Immature natural killer cell (primary cell): Measurements from ENCODE around the gene CCDC12. TPM values are rescaled to one million over a fixed set of nuclear protein-coding genes. Genes with fewer than 3 reads are reported as not detected.

Experiments
- DNase-seq, 3 donors: peaks; one replicate each; pipeline ENCODE4 v3.0.0; 2022; ENCODE audit warnings: mixed read lengths in 1 of 3
- H3K27ac Mint-ChIP-seq, 6 donors: one replicate each; pipeline ENCODE4 v1.8.0; 2020; ENCODE audit warnings: mixed read lengths in 6 of 6, mild to moderate bottlenecking in 5 of 6, inconsistent platforms in 4 of 6, moderate library complexity in 3 of 6
- H3K27me3 Mint-ChIP-seq, 3 donors: one replicate each; pipeline ENCODE4 v1.8.0; 2020 to 2021; ENCODE audit warnings: low read depth in 3 of 3, mild to moderate bottlenecking in 3 of 3, mixed read lengths in 3 of 3, moderate library complexity in 3 of 3, inconsistent platforms in 1 of 3
- H3K36me3 Mint-ChIP-seq, 3 donors: one replicate each; pipeline ENCODE4 v1.8.0; 2020; ENCODE audit warnings: mixed read lengths in 3 of 3, inconsistent platforms in 2 of 3, mild to moderate bottlenecking in 2 of 3
- H3K4me1 Mint-ChIP-seq, 2 donors: one replicate each; pipeline ENCODE4 v1.8.0; 2020; ENCODE audit warnings: inconsistent platforms in 2 of 2, mild to moderate bottlenecking in 2 of 2, mixed read lengths in 2 of 2, moderate library complexity in 1 of 2
- H3K4me3 Mint-ChIP-seq, 5 donors: one replicate each; pipeline ENCODE4 v1.8.0; 2020; ENCODE audit warnings: mild to moderate bottlenecking in 5 of 5, mixed read lengths in 5 of 5, inconsistent platforms in 3 of 5, moderate library complexity in 3 of 5
- H3K9me3 Mint-ChIP-seq, 6 donors: one replicate each; pipeline ENCODE4 v1.8.0; 2020; ENCODE audit warnings: mild to moderate bottlenecking in 6 of 6, mixed read lengths in 6 of 6, inconsistent platforms in 4 of 6, moderate library complexity in 3 of 6
- polyA plus RNA-seq, 3 donors: library from polyadenylated mRNA; unstranded; fragments of 300-500 nt; fragmentation: Illumina TruSeq; gene quantifications; one replicate each; pipeline ENCODE4 v1.2.3, GENCODE V29; 2021

Gene CCDC12
- 100 to 1,000 TPM; 114 to 174 (median 129) TPM for polyA plus RNA-seq

GRCh38 chr3:46976326-46977190, at the start of gene CCDC12:
CCDC12 (minus strand) TSS chr3:46976745; CDS start chr3:46976732, 13 bp downstream.
- peaks cover 0 to 5% (median 0%) of the 10 kb centered on the region in 3 donors for H3K36me3 Mint-ChIP-seq
- peaks cover 6 to 16% (median 11%) of the 10 kb centered on the region in 3 donors for H3K27me3 Mint-ChIP-seq
- peak; percentile 96 to 97 (median 96) for DNase-seq
- H3K4me1 Mint-ChIP-seq: peaks cover 75% of the 10 kb centered on the region in 2 donors
- H3K27ac Mint-ChIP-seq: peak within 1 kb of the TSS; percentile 93 to 100 (median 98)
- H3K9me3 Mint-ChIP-seq: no peaks in the 10 kb centered on the region
- H3K4me3 Mint-ChIP-seq: peak within 1 kb of the TSS; percentile 96 to 100 (median 99)

DNA sequence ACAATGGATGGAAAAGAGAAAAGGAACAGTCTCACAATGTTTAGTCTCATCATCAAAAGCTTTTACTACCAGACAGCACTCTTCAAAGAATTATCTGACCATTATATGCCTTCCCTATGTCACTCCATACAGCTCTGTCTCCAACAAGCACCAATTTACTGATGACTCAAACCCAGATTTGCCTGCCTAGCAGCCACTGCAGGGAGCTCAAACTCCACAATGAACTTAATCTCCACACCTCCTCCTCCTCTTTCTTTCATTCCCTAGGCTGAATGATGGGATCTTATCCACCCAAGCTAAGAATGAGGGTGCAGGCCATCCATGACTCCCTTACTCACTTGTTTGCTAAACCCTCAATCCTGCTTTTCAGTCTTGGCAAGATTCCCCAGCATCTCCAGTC, 48.4 kb upstream of the CCDC12 start:
- H3K27me3 Mint-ChIP-seq: peaks cover 0 to 7% (median 0%) of the 10 kb centered on the region in 3 donors
- no peak for DNase-seq
- peaks cover 17 to 31% of the 10 kb centered on the region in 2 donors for H3K4me1 Mint-ChIP-seq
- no peaks in the 10 kb centered on the region for H3K9me3 Mint-ChIP-seq
- no peak overlapping the region for H3K4me3 Mint-ChIP-seq
- H3K27ac Mint-ChIP-seq: peak overlapping the region in 2 of 6 donors; percentile 2 to 42
- H3K36me3 Mint-ChIP-seq: peaks cover 0 to 21% (median 2%) of the 10 kb centered on the region in 3 donors

DNA sequence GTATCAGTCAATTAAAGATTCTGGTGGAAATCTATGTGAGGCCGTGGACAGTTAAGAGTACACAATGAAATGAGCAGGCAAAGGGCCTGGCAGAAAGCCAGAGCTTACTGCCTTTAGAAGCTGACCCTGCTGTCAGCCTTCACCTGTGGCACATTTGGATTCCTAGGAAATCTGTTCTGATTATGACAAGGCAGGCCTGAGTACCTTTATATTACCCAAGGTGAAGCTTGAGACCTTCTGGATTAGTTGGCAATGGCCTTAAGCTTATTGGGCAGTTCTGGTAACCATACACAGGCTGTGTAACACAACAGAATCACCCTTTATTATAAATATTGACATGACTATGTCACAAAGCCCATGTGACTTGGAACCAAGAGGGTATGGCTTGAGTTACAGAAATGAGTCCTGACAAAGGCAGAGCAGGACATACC, 46.1 kb upstream of the CCDC12 start:
- DNase-seq: no peak
- Mint-ChIP-seq H3K4me1 (peaks cover 35 to 53% of the 10 kb centered on the region in 2 donors), H3K27me3 (peaks cover 0 to 8% (median 0%) of the 10 kb centered on the region in 3 donors), H3K36me3 (peaks cover 0 to 19% (median 3%) of the 10 kb centered on the region in 3 donors), H3K27ac (peak overlapping the region in 1 of 6 donors; percentile 36), H3K9me3 (no peaks in the 10 kb centered on the region), H3K4me3 (no peak overlapping the region)

DNA sequence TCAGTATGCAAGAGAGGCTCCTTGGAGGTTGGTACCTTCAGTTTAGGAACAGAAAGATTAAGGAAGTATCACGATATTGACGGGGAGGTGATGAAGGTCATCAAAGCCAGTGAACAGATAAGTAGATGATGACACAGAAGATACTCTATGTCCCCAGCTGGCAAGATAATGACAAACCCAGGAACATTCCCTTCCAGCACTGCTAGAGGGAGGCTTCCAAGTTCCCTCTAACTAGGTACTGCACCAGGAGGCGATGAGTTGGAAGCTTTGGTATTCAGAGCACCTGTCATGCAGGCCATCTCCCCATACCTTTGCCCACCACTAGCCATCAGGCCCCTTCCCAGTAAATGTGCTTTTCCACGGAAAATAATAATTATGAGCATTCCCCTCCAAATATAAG, 43.8 kb upstream of the CCDC12 start:
- Mint-ChIP-seq H3K9me3 (no peaks in the 10 kb centered on the region), H3K4me3 (no peak overlapping the region), H3K36me3 (peaks cover 0 to 11% (median 3%) of the 10 kb centered on the region in 3 donors), H3K27ac (peak overlapping the region in 4 of 6 donors; percentile 47 to 65 (median 60)), H3K27me3 (peaks cover 0 to 10% (median 0%) of the 10 kb centered on the region in 3 donors), H3K4me1 (peaks cover 50 to 65% of the 10 kb centered on the region in 2 donors)
- DNase-seq: no peak

- Mint-ChIP-seq H3K27ac (peak overlapping the region; percentile 40 to 85 (median 60)), H3K4me1 (peaks cover 49 to 58% of the 10 kb centered on the region in 2 donors), H3K9me3 (no peaks in the 10 kb centered on the region), H3K27me3 (peaks cover 0 to 11% (median 0%) of the 10 kb centered on the region in 3 donors), H3K36me3 (peaks cover 0 to 11% (median 3%) of the 10 kb centered on the region in 3 donors), H3K4me3 (no peak overlapping the region)
- no peak for DNase-seq
Measured at GRCh38 chr3:47019201-47019600, 42.7 kb upstream of the CCDC12 start.

GRCh38 chr3:47018269-47018611, 41.7 kb upstream of the CCDC12 start:
- peak overlapping the region; percentile 65 to 97 (median 88) for H3K27ac Mint-ChIP-seq
- no peak for DNase-seq
- H3K36me3 Mint-ChIP-seq: peaks cover 0 to 11% (median 3%) of the 10 kb centered on the region in 3 donors
- H3K27me3 Mint-ChIP-seq: peaks cover 0 to 11% (median 1%) of the 10 kb centered on the region in 3 donors
- peaks cover 50 to 58% of the 10 kb centered on the region in 2 donors for H3K4me1 Mint-ChIP-seq
- no peak overlapping the region for H3K4me3 Mint-ChIP-seq
- H3K9me3 Mint-ChIP-seq: no peaks in the 10 kb centered on the region

- Mint-ChIP-seq H3K27me3 (peaks cover 0 to 11% (median 1%) of the 10 kb centered on the region in 3 donors), H3K36me3 (peaks cover 0 to 11% (median 3%) of the 10 kb centered on the region in 3 donors), H3K4me3 (peak overlapping the region in 4 of 5 donors; percentile 24 to 70 (median 50)), H3K27ac (peak overlapping the region; percentile 65 to 97 (median 88)), H3K9me3 (no peaks in the 10 kb centered on the region), H3K4me1 (peaks cover 50 to 58% of the 10 kb centered on the region in 2 donors)
- DNase-seq: no peak
Measured at GRCh38 chr3:47017504-47018268, 41.1 kb upstream of the CCDC12 start.

GRCh38 chr3:47016934-47017435, 40.4 kb upstream of the CCDC12 start:
- Mint-ChIP-seq H3K4me3 (peak overlapping the region; percentile 21 to 70 (median 49)), H3K4me1 (peaks cover 48 to 58% of the 10 kb centered on the region in 2 donors), H3K9me3 (no peaks in the 10 kb centered on the region), H3K36me3 (peaks cover 0 to 11% (median 3%) of the 10 kb centered on the region in 3 donors), H3K27ac (peak overlapping the region; percentile 65 to 97 (median 88)), H3K27me3 (peaks cover 0 to 11% (median 1%) of the 10 kb centered on the region in 3 donors)
- DNase-seq: peak; percentile 68 to 70 (median 69)

GRCh38 chr3:47016086-47016933, 39.8 kb upstream of the CCDC12 start:
- Mint-ChIP-seq H3K27me3 (peaks cover 0 to 11% (median 1%) of the 10 kb centered on the region in 3 donors), H3K4me1 (peaks cover 51 to 58% of the 10 kb centered on the region in 2 donors), H3K9me3 (no peaks in the 10 kb centered on the region), H3K36me3 (peaks cover 0 to 11% (median 3%) of the 10 kb centered on the region in 3 donors), H3K4me3 (peak overlapping the region in 4 of 5 donors; percentile 21 to 70 (median 52)), H3K27ac (peak overlapping the region; percentile 65 to 97 (median 88))
- DNase-seq: no peak

GRCh38 chr3:47015151-47015550, 38.6 kb upstream of the CCDC12 start:
- no peak for DNase-seq
- peaks cover 0 to 9% (median 2%) of the 10 kb centered on the region in 3 donors for H3K27me3 Mint-ChIP-seq
- H3K27ac Mint-ChIP-seq: peak overlapping the region; percentile 13 to 79 (median 58)
- no peak overlapping the region for H3K4me3 Mint-ChIP-seq
- peaks cover 0 to 11% (median 3%) of the 10 kb centered on the region in 3 donors for H3K36me3 Mint-ChIP-seq
- no peaks in the 10 kb centered on the region for H3K9me3 Mint-ChIP-seq
- H3K4me1 Mint-ChIP-seq: peaks cover 58 to 61% of the 10 kb centered on the region in 2 donors

DNA sequence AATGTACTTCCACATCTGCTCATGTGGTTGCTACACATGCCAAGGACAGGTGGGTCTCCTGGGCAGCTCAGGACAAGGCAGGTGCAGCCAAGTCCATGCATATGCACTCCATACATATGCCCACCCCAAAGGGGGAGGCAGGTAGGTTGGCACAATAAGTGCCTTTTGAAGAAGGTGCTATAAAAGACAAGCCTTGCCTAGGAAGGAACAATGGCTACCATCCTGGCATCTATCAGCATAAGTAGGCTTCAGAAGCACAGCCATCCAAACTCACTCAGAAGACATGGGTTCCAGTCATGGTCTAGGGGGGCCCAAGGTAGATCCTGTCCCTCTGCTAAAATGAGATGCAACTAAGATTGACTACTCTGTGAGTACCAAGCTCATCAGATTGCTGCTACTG, 37.5 kb upstream of the CCDC12 start:
- Mint-ChIP-seq H3K4me1 (peaks cover 56 to 57% of the 10 kb centered on the region in 2 donors), H3K27ac (peak overlapping the region; percentile 18 to 76 (median 62)), H3K9me3 (no peaks in the 10 kb centered on the region), H3K27me3 (peaks cover 0 to 15% (median 8%) of the 10 kb centered on the region in 3 donors), H3K4me3 (no peak overlapping the region), H3K36me3 (peaks cover 0 to 6% (median 0%) of the 10 kb centered on the region in 3 donors)
- DNase-seq: no peak

DNA sequence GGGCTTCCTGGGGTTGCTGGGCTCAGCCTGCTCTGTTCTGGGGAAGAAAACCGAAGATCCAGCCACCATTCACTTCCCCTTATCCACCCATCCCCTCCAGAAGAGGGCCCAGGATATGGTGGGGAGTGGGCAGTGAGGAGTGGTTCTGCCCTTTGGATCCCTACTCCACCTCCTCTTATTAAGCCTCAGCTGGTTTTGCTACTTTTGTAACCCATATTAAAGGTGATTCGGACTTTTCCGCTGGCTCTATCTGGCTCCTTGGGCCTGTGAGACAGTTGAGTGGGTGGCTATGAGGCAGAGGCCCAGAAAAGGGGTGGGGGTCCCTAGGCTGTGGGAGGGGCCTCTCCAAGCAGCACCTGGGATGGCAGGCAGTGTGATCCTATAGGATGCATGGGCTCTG, 36.7 kb upstream of the CCDC12 start:
- peaks cover 53 to 55% of the 10 kb centered on the region in 2 donors for H3K4me1 Mint-ChIP-seq

More for the DNA sequence above, 36.7 kb upstream of the CCDC12 start:
- no peak for DNase-seq
- H3K9me3 Mint-ChIP-seq: no peaks in the 10 kb centered on the region
- peak overlapping the region; percentile 33 to 89 (median 66) for H3K27ac Mint-ChIP-seq
- H3K4me3 Mint-ChIP-seq: no peak overlapping the region
- peaks cover 0 to 15% (median 11%) of the 10 kb centered on the region in 3 donors for H3K27me3 Mint-ChIP-seq
- no peaks in the 10 kb centered on the region for H3K36me3 Mint-ChIP-seq
